AG04450 (cell line): Measurements from ENCODE around the gene RNF217. TPM values are rescaled to one million over a fixed set of nuclear protein-coding genes. Genes with fewer than 3 reads are reported as not detected.

Source experiments
- CTCF ChIA-PET: fragments of 300-600, 350-600 bp; formaldehyde crosslinking; extraction: SDS; loops from one replicate; lab custom pipeline; 2022; ENCODE audit warnings: antibody characterized with exemption, inconsistent platforms; lab: Charles Lee
- POLR2A ChIA-PET: fragments of 350-600 bp; formaldehyde crosslinking; extraction: SDS; loops from one replicate; lab custom pipeline; 2021; ENCODE audit warnings: antibody characterized with exemption, inconsistent platforms; lab: Yijun Ruan, JAX
- DNase-seq: peaks from one replicate; pipeline ENCODE4 v3.0.0-alpha.2; 2011; ENCODE audit warnings: low read depth, low spot score
- H3K27ac ChIP-seq: one replicate; pipeline ENCODE4 v1.5.1; 2012; ENCODE audit warnings: low read depth, low read length, control low read depth
- H3K27me3 ChIP-seq: one replicate; pipeline ENCODE4 v1.6.0; 2012; ENCODE audit warnings: low read length; ENCODE audit not compliant: control insufficient read depth, insufficient read depth
- H3K4me3 ChIP-seq: 2 replicates; pipeline ENCODE4 v1.5.1; 2011; ENCODE audit warnings: mild to moderate bottlenecking, low read depth, low read length, control low read depth
- H3K9me3 ChIP-seq: 2 replicates; pipeline ENCODE4 v1.5.1; 2012; ENCODE audit warnings: low read length; ENCODE audit not compliant: control insufficient read depth, insufficient read depth
- CTCF ChIP-seq: IDR thresholded peaks from 2 replicates; pipeline ENCODE4 v1.5.1; 2011; ENCODE audit warnings: low read depth, low read length, control low read depth, inconsistent platforms
- polyA plus RNA-seq: library from polyadenylated mRNA; depleted of rRNA; stranded (reverse); fragments of >200 nt; gene quantifications from 2 replicates; pipeline ENCODE4 v1.2.3, GENCODE V29; 2011

Gene RNF217
- polyA plus RNA-seq, 1 experiment, result 24.6 TPM

- CTCF ChIA-PET, result no interaction called here
Measured at GRCh38 chr6:124943658-124944057, 18.6 kb upstream of the RNF217 start.

GRCh38 chr6:124947971-124948451 is 14.2 kb upstream of the RNF217 start:
- Histone ChIP-seq H3K9me3 (no peaks in the 10 kb centered on the region), H3K4me3 (no peak overlapping the region), H3K27me3 (no peaks in the 10 kb centered on the region), H3K27ac (no peak overlapping the region)
- TF ChIP-seq CTCF, result no peak
- ChIA-PET CTCF (interaction anchor here (1.8 kb wide), 1 partner anchor 166 kb away, joined by 11 read pairs; no protein-coding TSS in a partner anchor), POLR2A (no interaction called here)
- no peak for DNase-seq

More at GRCh38 chr6:124943658-124944057, 18.6 kb upstream of the RNF217 start:
- H3K4me3 ChIP-seq, result no peak overlapping the region
- no peak for DNase-seq
- no peaks in the 10 kb centered on the region for H3K27me3 ChIP-seq
- H3K27ac ChIP-seq, result no peak overlapping the region
- H3K9me3 ChIP-seq, result no peaks in the 10 kb centered on the region
- no peak for TF ChIP-seq CTCF
- POLR2A ChIA-PET, result no interaction called here

DNA sequence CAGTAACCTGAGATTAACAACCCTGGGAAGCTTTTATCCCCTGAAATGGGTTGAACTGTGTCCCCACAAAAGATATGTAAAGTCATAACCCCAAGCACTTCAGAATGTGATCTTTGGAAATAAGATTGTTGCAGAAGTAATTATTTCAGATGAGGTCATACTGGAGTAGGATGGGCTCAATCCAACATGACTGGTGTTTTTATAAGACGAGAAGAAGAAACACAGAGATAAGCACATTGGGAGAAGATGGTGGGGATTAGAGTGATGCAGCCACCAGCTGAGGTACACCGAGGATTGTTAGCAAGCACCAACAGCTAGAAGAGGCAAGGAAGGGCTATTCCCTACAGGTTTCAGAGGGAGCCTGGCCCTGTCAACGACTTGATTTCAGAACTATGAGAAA is 12.5 kb upstream of the RNF217 start:
- ChIA-PET POLR2A (no interaction called here), CTCF (interaction anchor here (1.8 kb wide), 1 partner anchor 165 kb away, joined by 11 read pairs; no protein-coding TSS in a partner anchor)
- no peak overlapping the region for H3K4me3 ChIP-seq
- no peak for DNase-seq
- H3K27ac ChIP-seq, result no peak overlapping the region
- no peak for TF ChIP-seq CTCF
- H3K27me3 ChIP-seq, result no peaks in the 10 kb centered on the region
- H3K9me3 ChIP-seq, result no peaks in the 10 kb centered on the region

DNA sequence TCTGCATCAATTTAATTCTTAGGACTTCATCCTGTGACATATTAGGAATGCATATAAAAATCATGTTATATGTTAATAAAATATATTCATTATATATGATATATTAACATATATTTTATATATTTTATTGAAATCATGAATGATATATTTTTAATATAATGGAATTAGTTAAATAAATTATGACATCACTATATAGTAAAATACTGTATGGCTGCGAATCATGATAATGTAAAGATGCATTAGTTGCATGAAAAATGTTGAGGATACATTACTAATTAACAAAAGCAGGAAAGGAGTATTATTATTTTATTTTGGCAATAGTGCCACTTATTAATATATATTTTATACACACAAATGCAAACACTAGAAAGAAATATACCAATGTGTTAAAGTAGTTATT is 8.4 kb upstream of the RNF217 start:
- no peak for DNase-seq
- ChIA-PET POLR2A (no interaction called here), CTCF (no interaction called here)
- TF ChIP-seq CTCF, result no peak
- Histone ChIP-seq H3K27ac (no peak overlapping the region), H3K4me3 (no peak overlapping the region), H3K9me3 (no peaks in the 10 kb centered on the region), H3K27me3 (no peaks in the 10 kb centered on the region)

DNA sequence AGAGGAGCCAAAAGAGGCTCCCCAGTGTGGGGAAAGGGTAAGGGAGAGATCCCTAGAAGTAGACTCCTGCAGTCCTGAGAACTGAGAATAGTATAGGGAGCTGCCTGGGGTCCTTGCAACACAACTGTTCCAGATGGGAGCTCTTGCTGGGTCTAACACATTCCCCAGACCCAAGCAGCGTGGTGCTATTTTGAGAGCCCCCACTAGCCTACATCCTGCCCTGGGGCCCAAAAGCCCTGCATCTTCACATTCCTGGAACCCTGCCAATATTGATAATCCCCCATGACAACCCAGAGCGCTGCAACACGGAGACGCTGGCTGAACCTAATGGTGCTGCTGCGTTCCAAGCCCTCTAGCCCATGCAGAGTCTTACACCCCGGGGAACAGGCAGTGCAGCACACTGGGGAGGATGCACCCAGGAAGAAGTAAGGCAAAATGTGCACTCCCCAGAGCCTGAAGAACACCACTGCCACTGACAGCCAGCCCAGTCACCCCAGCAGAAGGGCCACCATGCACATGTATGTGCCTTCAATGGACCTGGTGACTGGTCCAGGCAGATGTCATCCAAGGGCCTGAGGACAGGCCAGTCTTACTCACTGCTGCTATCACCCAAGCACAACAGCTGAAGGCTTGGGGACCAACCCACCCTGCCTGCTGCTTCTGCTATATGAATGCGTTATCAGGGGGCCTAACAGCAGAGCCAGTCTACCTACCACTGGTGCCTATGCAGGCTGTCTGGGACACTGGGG is 7.0 kb upstream of the RNF217 start:
- no peak overlapping the region for H3K27ac ChIP-seq
- POLR2A ChIA-PET, result no interaction called here
- DNase-seq, result no peak
- H3K27me3 ChIP-seq, result no peaks in the 10 kb centered on the region
- CTCF ChIA-PET, result no interaction called here
- no peak for TF ChIP-seq CTCF
- no peaks in the 10 kb centered on the region for H3K9me3 ChIP-seq
- H3K4me3 ChIP-seq, result no peak overlapping the region
